Muscle layer of duodenum (tissue), 2 donors: ENCODE data around the gene KRT6A.

Experiments used
- H3K27ac ChIP-seq: one replicate; pipeline ENCODE4 v1.7.0; 2013; ENCODE audit warnings: mild to moderate bottlenecking, low read length
- H3K27me3 ChIP-seq: one replicate; pipeline ENCODE4 v1.7.0; 2013; ENCODE audit warnings: low read depth, mild to moderate bottlenecking, control low read depth, low read length
- H3K36me3 ChIP-seq, 2 donors: one replicate each; pipeline ENCODE4 v1.7.0; 2013; ENCODE audit warnings: low read length in 2 of 2, control low read depth in 1 of 2, mild to moderate bottlenecking in 1 of 2; ENCODE audit not compliant: insufficient read depth in 2 of 2, control insufficient read depth in 1 of 2
- H3K4me1 ChIP-seq, 2 donors: one replicate each; pipeline ENCODE4 v1.7.0; 2013; ENCODE audit warnings: low read length in 2 of 2, mild to moderate bottlenecking in 2 of 2, control low read depth in 1 of 2, moderate library complexity in 1 of 2; ENCODE audit not compliant: insufficient read depth in 2 of 2, control insufficient read depth in 1 of 2
- H3K4me3 ChIP-seq, 2 donors: one replicate each; pipeline ENCODE4 v1.7.0; 2013; ENCODE audit warnings: low read length in 2 of 2, low read depth in 1 of 2, mild to moderate bottlenecking in 1 of 2
- H3K9me3 ChIP-seq, 2 donors: one replicate each; pipeline ENCODE4 v1.7.0; 2013; ENCODE audit warnings: low read length in 2 of 2, control low read depth in 1 of 2, mild to moderate bottlenecking in 1 of 2; ENCODE audit not compliant: control insufficient read depth in 1 of 2
- donor health status: healthy.

KRT6A gene

DNA sequence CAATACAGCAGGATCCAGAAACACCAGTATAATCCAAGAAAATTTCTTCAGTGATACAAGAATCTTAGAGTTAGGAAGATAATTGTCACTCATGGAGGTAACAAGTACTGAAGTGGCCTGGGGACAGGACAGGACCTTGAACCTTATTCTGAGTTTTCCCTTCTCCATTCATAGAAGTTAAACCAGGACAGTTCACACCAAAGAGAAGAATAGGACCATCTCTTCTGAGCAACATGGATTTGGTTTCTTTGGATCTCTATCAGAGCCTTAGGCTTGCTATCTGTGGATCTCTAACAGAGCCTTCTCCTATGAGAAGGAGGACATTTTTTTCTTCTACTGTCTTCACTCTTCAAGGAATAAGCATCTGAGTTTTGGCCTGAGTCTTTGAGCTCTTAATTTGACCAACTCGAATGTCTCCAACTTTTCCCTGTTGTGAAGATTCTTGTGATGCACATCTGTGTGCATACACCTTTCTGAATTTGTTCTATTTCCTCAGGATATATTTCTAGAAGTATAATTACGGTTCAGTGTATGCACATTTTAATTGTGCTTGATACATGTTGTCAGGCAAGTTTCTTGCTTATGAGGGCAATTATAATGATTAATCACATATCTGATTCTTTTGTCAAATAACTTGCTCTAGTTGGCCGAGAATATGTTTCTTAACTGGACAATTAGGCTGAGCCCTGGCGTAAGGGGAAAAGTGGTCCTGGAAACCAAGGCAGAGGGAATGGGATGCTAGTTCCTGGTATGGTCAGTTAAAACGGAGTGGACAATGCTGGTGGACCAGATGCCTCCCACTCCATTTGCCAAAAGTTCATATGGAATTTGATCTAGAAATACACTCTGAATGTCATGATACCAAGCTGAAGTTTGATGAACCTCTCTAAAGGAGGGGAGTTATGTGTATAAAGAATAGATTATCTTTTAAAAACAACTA is 6.6 kb downstream of the KRT6A start:
- Histone ChIP-seq H3K27ac (no peak overlapping the region), H3K36me3 (no peaks in the 10 kb centered on the region), H3K4me1 (no peaks in the 10 kb centered on the region), H3K9me3 (peaks cover 0 to 8% of the 10 kb centered on the region in 2 donors), H3K4me3 (no peak overlapping the region), H3K27me3 (no peaks in the 10 kb centered on the region)

DNA sequence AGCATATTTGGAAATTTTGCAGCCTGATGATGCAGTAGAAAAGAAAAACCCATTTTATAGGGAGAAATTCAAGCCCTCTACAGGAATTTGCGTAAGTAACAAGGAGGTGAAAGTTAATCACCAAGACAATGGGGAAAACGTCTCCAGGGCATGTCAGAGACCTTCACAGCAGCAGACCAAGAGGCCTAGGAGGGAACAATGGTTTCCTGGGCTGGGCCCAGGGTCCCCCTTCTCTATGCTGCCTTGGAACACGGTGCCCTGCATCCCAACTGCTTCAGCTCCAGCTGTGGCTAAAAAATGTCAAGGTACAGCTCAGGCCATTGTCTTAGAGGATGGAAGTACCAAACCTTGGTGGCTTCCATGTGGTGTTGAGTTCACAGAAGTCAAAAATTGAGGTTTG is 13.0 kb downstream of the KRT6A start:
- Histone ChIP-seq H3K27me3 (no peaks in the 10 kb centered on the region), H3K9me3 (peaks cover 0 to 7% of the 10 kb centered on the region in 2 donors), H3K4me3 (no peak overlapping the region), H3K4me1 (no peaks in the 10 kb centered on the region), H3K36me3 (no peaks in the 10 kb centered on the region), H3K27ac (no peak overlapping the region)

DNA sequence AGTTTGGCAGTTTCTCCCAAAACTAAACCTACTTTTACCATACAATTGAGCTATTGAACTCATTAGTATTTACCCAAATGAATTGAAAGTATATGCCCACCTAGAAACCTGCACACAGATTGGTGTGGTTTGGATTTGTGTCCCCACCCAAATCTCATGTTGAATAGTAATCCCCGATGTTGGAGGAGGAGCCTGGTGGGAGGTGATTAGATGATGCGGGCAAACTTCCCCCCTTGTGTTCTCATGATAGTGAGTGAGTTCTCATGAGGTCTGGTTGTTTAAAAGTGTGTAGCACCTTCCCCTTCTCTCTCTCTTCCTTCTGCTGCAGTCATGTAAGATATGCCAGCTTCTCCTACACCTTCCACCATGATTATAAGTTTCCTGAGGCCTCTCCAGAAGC is 15.4 kb downstream of the KRT6A start:
- Histone ChIP-seq H3K36me3 (no peaks in the 10 kb centered on the region), H3K27ac (no peak overlapping the region), H3K4me1 (no peaks in the 10 kb centered on the region), H3K9me3 (no peaks in the 10 kb centered on the region), H3K27me3 (no peaks in the 10 kb centered on the region), H3K4me3 (no peak overlapping the region)

DNA sequence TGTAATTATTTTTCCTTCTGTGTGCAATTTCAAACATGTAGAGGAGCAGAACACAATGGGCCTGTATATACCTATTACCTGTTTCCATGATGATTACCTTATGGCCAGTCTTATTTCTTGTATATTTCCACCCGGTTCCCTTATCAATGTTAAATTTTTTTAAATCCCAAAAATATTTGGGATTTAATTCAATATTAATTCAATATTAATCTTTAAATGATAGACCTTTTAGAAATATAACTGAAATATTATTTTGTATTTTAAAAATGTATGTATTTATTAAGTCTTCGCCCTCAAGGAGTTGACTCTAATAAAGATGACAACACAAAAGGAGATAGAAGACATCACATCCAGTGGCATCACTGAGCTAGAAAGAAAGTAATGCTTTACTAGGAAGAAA is 18.8 kb downstream of the KRT6A start:
- Histone ChIP-seq H3K36me3 (no peaks in the 10 kb centered on the region), H3K4me3 (no peak overlapping the region), H3K9me3 (no peaks in the 10 kb centered on the region), H3K27me3 (no peaks in the 10 kb centered on the region), H3K4me1 (no peaks in the 10 kb centered on the region), H3K27ac (no peak overlapping the region)

DNA sequence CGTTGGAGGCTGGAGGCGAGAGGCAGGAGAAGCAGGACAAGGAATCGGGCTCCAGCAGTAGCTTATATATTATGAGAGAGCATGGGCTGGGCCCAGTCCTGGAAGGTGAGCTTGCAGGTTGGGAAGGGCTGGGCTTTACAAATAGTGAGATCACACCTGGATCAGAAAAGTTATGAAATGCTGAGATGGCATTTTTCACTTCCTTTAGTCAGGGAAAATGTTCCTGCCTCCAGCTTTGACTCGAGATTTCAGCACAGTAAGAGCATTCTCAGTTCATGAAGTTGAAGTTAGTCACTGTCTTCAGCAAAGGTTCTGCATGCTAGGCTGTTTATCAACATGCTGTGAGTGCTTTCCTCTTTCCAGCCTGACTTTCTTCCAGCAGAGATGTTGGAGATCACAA is 19.3 kb downstream of the KRT6A start, which contains the start of gene KRT6C:
Gene KRT6C (minus strand): TSS at position 38 of the 400 bp plus-strand sequence. CDS start 68 bp downstream, outside the sequence.
- no peaks in the 10 kb centered on the region for H3K4me1 ChIP-seq
- H3K27ac ChIP-seq, result no peak within 1 kb of the TSS
- no peaks in the 10 kb centered on the region for H3K27me3 ChIP-seq
- no peak within 1 kb of the TSS for H3K4me3 ChIP-seq
- H3K9me3 ChIP-seq, result no peaks in the 10 kb centered on the region
- H3K36me3 ChIP-seq, result no peaks in the 10 kb centered on the region

DNA sequence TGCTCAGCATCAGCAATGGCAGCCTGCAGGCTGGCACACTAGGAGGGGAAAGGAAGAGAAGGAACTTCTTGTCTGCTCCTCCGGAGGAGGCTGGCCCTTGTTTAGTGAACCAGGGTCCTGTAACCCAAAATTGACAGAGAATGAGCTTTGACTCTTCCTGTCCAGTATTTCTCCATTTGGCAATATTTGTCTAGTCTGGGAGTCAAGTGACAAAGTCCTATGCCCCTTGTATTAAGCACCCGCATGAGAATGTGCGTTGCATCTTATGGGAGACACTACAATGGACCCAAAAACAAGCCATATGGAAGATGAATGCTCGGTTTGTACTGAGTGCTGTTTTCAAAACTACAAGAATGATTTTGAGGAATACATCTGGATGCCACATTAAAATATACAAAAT is 23.2 kb downstream of the KRT6A start:
- H3K27ac ChIP-seq, result no peak overlapping the region
- H3K9me3 ChIP-seq, result no peaks in the 10 kb centered on the region
- no peaks in the 10 kb centered on the region for H3K4me1 ChIP-seq
- no peaks in the 10 kb centered on the region for H3K27me3 ChIP-seq
- no peak overlapping the region for H3K4me3 ChIP-seq
- no peaks in the 10 kb centered on the region for H3K36me3 ChIP-seq

DNA sequence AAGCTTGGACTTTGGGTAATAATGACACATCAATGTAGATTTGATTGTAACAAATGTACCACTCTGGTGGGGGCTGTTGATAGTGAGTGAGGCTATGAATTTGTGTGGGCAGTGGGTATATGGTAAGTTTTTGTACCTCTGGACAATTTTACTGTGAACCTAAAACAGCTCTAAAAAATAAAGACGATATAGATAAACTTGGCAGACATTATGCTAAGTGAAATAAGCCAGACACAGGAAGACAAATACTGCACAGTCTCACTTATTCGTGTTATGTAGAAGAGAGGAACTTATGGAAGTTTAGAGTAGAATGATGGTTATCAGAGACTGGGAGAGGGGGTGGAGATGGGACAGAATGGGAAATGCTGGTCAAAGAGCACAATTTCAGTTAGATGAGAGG is 28.2 kb downstream of the KRT6A start:
- H3K27me3 ChIP-seq, result no peaks in the 10 kb centered on the region
- H3K36me3 ChIP-seq, result no peaks in the 10 kb centered on the region
- no peaks in the 10 kb centered on the region for H3K9me3 ChIP-seq
- no peak overlapping the region for H3K27ac ChIP-seq
- H3K4me3 ChIP-seq, result no peak overlapping the region
- H3K4me1 ChIP-seq, result peaks cover 0 to 5% of the 10 kb centered on the region in 2 donors

DNA sequence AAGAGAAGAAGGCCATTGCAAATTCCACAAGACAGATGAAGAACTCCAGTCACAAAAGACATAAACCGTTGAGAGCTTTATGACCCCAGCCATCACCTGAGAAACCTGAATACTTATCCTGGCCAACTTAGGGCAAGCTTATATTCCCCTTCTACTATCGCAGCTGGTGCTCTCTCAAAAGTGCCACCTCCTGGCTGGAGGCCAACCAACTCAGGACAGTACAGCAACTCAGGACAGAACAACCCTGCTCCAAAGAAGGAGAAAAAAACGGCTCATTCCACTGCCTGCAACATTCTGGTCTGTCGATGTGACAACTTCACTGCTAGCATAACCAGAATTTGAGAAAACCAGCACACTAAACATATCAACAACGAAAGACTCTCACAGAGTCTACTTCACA is 31.4 kb downstream of the KRT6A start:
- Histone ChIP-seq H3K9me3 (no peaks in the 10 kb centered on the region), H3K27ac (no peak overlapping the region), H3K4me3 (no peak overlapping the region), H3K4me1 (peaks cover 0 to 5% of the 10 kb centered on the region in 2 donors), H3K27me3 (no peaks in the 10 kb centered on the region), H3K36me3 (no peaks in the 10 kb centered on the region)

DNA sequence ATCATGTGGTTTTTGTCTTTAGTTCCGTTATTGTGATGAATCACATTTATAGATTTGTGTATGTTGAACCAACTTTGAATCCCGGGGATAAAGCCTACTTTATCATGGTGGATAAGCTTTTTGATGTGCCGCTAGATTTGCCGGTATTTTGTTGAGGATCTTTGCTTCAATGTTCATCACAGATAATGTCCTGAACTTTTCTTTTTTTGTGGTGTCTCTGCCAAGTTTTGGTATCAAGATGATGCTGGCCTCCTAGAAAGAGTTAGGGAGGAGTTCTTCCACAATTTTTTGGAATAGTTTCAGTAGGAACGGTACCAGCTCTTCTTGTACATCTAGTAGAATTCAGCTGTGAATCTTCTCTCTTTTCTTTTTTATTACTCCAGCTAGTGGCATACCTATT is 34.2 kb downstream of the KRT6A start:
- Histone ChIP-seq H3K9me3 (no peaks in the 10 kb centered on the region), H3K27ac (no peak overlapping the region), H3K27me3 (no peaks in the 10 kb centered on the region), H3K4me3 (no peak overlapping the region), H3K4me1 (no peaks in the 10 kb centered on the region), H3K36me3 (no peaks in the 10 kb centered on the region)

DNA sequence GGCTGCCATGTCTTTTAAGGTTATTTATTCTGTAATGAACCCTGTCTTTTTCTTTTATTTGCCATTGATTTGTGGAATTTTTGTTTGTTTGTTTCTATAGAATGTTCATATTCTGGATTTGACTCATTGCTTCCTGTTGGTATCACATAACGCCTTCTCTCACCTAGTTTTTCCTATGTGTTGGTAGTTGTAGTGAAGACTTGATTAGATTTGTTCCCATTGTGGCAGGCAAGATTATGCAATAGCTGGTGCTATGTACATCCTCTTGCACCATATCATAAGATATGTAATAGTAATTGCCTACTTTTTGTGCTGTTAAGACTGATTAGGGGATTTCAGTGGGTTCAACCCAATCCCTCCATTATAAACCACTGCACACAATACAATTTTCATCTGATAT is 37.2 kb downstream of the KRT6A start:
- H3K4me1 ChIP-seq, result no peaks in the 10 kb centered on the region
- H3K9me3 ChIP-seq, result no peaks in the 10 kb centered on the region
- H3K4me3 ChIP-seq, result no peak overlapping the region
- no peaks in the 10 kb centered on the region for H3K27me3 ChIP-seq
- H3K27ac ChIP-seq, result no peak overlapping the region
- H3K36me3 ChIP-seq, result no peaks in the 10 kb centered on the region

DNA sequence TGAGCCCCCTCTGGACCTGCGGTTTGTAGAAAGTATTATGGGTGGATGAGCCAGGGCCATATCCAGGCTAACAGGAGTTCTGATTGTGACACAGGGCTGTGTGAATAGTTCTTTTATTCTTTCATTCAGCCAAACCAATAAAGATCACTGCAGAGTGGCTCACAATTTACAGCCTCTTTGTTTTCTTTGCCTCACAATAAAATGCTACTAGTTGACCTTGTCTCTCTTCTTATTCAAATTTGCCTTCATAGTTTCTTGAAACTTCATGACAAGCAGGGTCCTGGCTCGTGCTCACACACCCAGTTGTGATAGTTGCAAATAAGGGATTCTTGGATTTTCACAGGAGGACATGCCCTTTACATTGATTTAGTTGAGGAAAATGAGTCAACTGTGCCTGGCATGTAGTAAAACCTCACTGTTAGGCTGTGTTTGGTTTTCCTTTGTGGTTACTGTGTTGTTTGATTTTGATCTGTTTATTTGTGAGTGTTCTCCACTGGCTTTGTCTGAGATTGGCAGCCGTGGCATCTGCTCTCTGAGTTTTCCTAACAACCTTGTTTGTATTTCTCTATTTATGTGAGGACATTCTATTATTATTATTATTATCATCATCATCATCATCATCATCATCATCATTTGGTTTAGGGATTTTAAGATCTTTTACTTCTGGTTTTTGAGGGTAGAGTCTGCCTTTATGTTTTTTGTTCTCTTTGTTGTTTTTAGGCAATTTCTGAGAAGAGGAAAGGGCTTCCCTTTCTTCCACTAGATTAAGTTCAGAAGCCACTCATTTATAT is 38.5 kb downstream of the KRT6A start:
- Histone ChIP-seq H3K27me3 (no peaks in the 10 kb centered on the region), H3K4me3 (no peak overlapping the region), H3K4me1 (no peaks in the 10 kb centered on the region), H3K27ac (no peak overlapping the region), H3K9me3 (no peaks in the 10 kb centered on the region), H3K36me3 (no peaks in the 10 kb centered on the region)
